ENCODE measurements around the gene H1-8. TPM values are rescaled to one million over a fixed set of nuclear protein-coding genes. Genes with fewer than 3 reads are reported as not detected.
"Not testable (repeated sequence)": the region's sequence is repeated elsewhere in the genome, so short reads cannot be mapped to it uniquely, and the experiment has no call there.

H1-8 gene
- total RNA-seq, 2 donors from 2014 or later, result not detected

- WGBS, 2 experiments (ENCODE audit: insufficient coverage in 1 of 2, insufficient read length in 1 of 2), result 93 to 100% methylated on average over 1 to 5 of the region's 5 CpGs
- no peak for DNase-seq
- no peak overlapping the region for H3K27ac Mint-ChIP-seq
- no peaks in the 10 kb centered on the region for H3K9me3 Mint-ChIP-seq
- Histone ChIP-seq H3K27me3 (ENCODE audit: control insufficient read depth, insufficient read depth, low read length, poor library complexity, severe bottlenecking) (no peaks in the 10 kb centered on the region), H3K27ac (ENCODE audit: low read depth, low read length) (no peak overlapping the region), H3K9me3 (ENCODE audit: control insufficient read depth, low read length) (no peaks in the 10 kb centered on the region), H3K4me1 (ENCODE audit: control insufficient read depth, insufficient read depth, low read length) (no peaks in the 10 kb centered on the region), H3K9ac (ENCODE audit: extremely low read depth, low read length, poor library complexity, severe bottlenecking) (no peak overlapping the region), H3K4me3 (ENCODE audit: low read length) (no peak overlapping the region), H3K36me3 (ENCODE audit: control insufficient read depth, insufficient read depth, low read length) (no peaks in the 10 kb centered on the region)
- no peaks in the 10 kb centered on the region for H3K36me3 Mint-ChIP-seq (ENCODE audit: low read depth)
- H3K4me3 Mint-ChIP-seq, result no peak overlapping the region
- H3K4me1 Mint-ChIP-seq, result peaks cover 18% of the 10 kb centered on the region
- no peak for TF ChIP-seq CTCF (conservative IDR thresholded peaks at IDR 0.05)
- H3K27me3 Mint-ChIP-seq (ENCODE audit: insufficient read depth), result no peaks in the 10 kb centered on the region
Observed at GRCh38 chr3:129542747-129543146, 228 bp upstream of the H1-8 start.

GRCh38 chr3:129543999-129544398 is 1.0 kb downstream of the H1-8 start:
- DNase-seq, result no peak
- Mint-ChIP-seq H3K27ac (no peak overlapping the region), H3K4me3 (no peak overlapping the region), H3K27me3 (ENCODE audit: insufficient read depth) (no peaks in the 10 kb centered on the region), H3K4me1 (peaks cover 16% of the 10 kb centered on the region), H3K36me3 (ENCODE audit: low read depth) (no peaks in the 10 kb centered on the region), H3K9me3 (no peaks in the 10 kb centered on the region)
- Histone ChIP-seq H3K36me3 (ENCODE audit: control insufficient read depth, insufficient read depth, low read length) (no peaks in the 10 kb centered on the region), H3K27ac (ENCODE audit: low read depth, low read length) (no peak overlapping the region), H3K9ac (ENCODE audit: extremely low read depth, low read length, poor library complexity, severe bottlenecking) (no peak overlapping the region), H3K9me3 (ENCODE audit: control insufficient read depth, low read length) (no peaks in the 10 kb centered on the region), H3K27me3 (ENCODE audit: control insufficient read depth, insufficient read depth, low read length, poor library complexity, severe bottlenecking) (no peaks in the 10 kb centered on the region), H3K4me3 (ENCODE audit: low read length) (no peak overlapping the region), H3K4me1 (ENCODE audit: control insufficient read depth, insufficient read depth, low read length) (no peaks in the 10 kb centered on the region)
- no peak for TF ChIP-seq CTCF (conservative IDR thresholded peaks at IDR 0.05)
- 89 to 91% methylated on average over 7 to 9 of the region's 9 CpGs for WGBS, 2 experiments (ENCODE audit: insufficient coverage in 1 of 2, insufficient read length in 1 of 2)

GRCh38 chr3:129545951-129546350 is 3.0 kb downstream of the H1-8 start:
- H3K27ac ChIP-seq (ENCODE audit: low read depth, low read length); H3K4me3 ChIP-seq (ENCODE audit: low read length); DNase-seq; H3K9ac ChIP-seq (ENCODE audit: extremely low read depth, low read length, poor library complexity, severe bottlenecking); H3K4me1 ChIP-seq (ENCODE audit: control insufficient read depth, insufficient read depth, low read length); H3K9me3 Mint-ChIP-seq; H3K27ac Mint-ChIP-seq; H3K27me3 ChIP-seq (ENCODE audit: control insufficient read depth, insufficient read depth, low read length, poor library complexity, severe bottlenecking); H3K36me3 Mint-ChIP-seq (ENCODE audit: low read depth); H3K9me3 ChIP-seq (ENCODE audit: control insufficient read depth, low read length); H3K36me3 ChIP-seq (ENCODE audit: control insufficient read depth, insufficient read depth, low read length); H3K4me3 Mint-ChIP-seq; H3K27me3 Mint-ChIP-seq (ENCODE audit: insufficient read depth): not testable (repeated sequence)
- peaks cover 15% of the 10 kb centered on the region for H3K4me1 Mint-ChIP-seq
- WGBS, 2 experiments (ENCODE audit: insufficient coverage in 1 of 2, insufficient read length in 1 of 2), result 94% methylated on average over 3 of the region's 3 CpGs

- peaks cover 4% of the 10 kb centered on the region for H3K4me1 ChIP-seq (ENCODE audit: control insufficient read depth, insufficient read depth, low read length)
- H3K36me3 ChIP-seq (ENCODE audit: control insufficient read depth, insufficient read depth, low read length), result no peaks in the 10 kb centered on the region
- H3K9me3 ChIP-seq (ENCODE audit: control insufficient read depth, low read length), result no peaks in the 10 kb centered on the region
- H3K4me3 ChIP-seq (ENCODE audit: low read length), result no peak overlapping the region
- H3K4me3 Mint-ChIP-seq, result no peak overlapping the region
- no peaks in the 10 kb centered on the region for H3K27me3 ChIP-seq (ENCODE audit: control insufficient read depth, insufficient read depth, low read length, poor library complexity, severe bottlenecking)
- TF ChIP-seq CTCF (conservative IDR thresholded peaks at IDR 0.05), result no peak
- DNase-seq, result no peak
- H3K4me1 Mint-ChIP-seq, result peaks cover 16% of the 10 kb centered on the region
- 96% methylated on average over 9 to 24 of the region's 24 CpGs for WGBS, 2 experiments (ENCODE audit: insufficient coverage in 1 of 2, insufficient read length in 1 of 2)
- no peak overlapping the region for H3K27ac Mint-ChIP-seq
- H3K27ac ChIP-seq (ENCODE audit: low read depth, low read length), result no peak overlapping the region
- H3K9me3 Mint-ChIP-seq, result no peaks in the 10 kb centered on the region
- no peaks in the 10 kb centered on the region for H3K27me3 Mint-ChIP-seq (ENCODE audit: insufficient read depth)
- H3K9ac ChIP-seq (ENCODE audit: extremely low read depth, low read length, poor library complexity, severe bottlenecking), result no peak overlapping the region
- H3K36me3 Mint-ChIP-seq (ENCODE audit: low read depth), result no peaks in the 10 kb centered on the region
Observed at GRCh38 chr3:129547241-129547640, 4.3 kb downstream of the H1-8 start.

Measured in endodermal cell (in vitro differentiated cells).